IMR-90 (cell line): ENCODE results near the gene AXIN1. TPM values are rescaled to one million over a fixed set of nuclear protein-coding genes. Genes with fewer than 3 reads are reported as not detected.

Experiments used
- RAD21 ChIP-seq: IDR thresholded peaks from 2 replicates; pipeline ENCODE4 v1.6.1; 2012; ENCODE audit warnings: low read length, improper control_type of control experiment
- RCOR1 ChIP-seq: IDR thresholded peaks from 2 replicates; pipeline ENCODE4 v1.6.1; 2012; ENCODE audit warnings: mild to moderate bottlenecking, low read length, improper control_type of control experiment; ENCODE audit not compliant: insufficient replicate concordance
- polyA plus RNA-seq, 3 experiments: library from polyadenylated mRNA; depleted of rRNA; stranded (reverse); fragments of >200 nt; gene quantifications; 2 replicates each; pipeline ENCODE4 v1.2.3, GENCODE V29; 2012; ENCODE audit warnings: low replicate concordance in 1 of 3
- total RNA-seq: library from RNA; depleted of rRNA; stranded (reverse); fragments of >200 nt; gene quantifications from 2 replicates; pipeline ENCODE4 v1.2.3, GENCODE V29; 2012
- TF ChIP-seq, protein P1 (sequence below): conservative IDR thresholded peaks from 2 replicates; pipeline ENCODE4 v1.5.1; 2012; ENCODE audit warnings: mild to moderate bottlenecking, low read depth, low read length, improper control_type of control experiment
- TF ChIP-seq, protein P2 (sequence below): fragments of 150-350 bp; IDR thresholded peaks from 2 replicates; pipeline ENCODE4 v1.6.1; 2016; ENCODE audit warnings: low read depth, mild to moderate bottlenecking, low read length, moderate library complexity, borderline replicate concordance

Gene AXIN1
- total and polyA plus RNA-seq, 2 of the 4 experiments (the other 2 are of a cell fraction) = 10.9 to 14.2 TPM

DNA sequence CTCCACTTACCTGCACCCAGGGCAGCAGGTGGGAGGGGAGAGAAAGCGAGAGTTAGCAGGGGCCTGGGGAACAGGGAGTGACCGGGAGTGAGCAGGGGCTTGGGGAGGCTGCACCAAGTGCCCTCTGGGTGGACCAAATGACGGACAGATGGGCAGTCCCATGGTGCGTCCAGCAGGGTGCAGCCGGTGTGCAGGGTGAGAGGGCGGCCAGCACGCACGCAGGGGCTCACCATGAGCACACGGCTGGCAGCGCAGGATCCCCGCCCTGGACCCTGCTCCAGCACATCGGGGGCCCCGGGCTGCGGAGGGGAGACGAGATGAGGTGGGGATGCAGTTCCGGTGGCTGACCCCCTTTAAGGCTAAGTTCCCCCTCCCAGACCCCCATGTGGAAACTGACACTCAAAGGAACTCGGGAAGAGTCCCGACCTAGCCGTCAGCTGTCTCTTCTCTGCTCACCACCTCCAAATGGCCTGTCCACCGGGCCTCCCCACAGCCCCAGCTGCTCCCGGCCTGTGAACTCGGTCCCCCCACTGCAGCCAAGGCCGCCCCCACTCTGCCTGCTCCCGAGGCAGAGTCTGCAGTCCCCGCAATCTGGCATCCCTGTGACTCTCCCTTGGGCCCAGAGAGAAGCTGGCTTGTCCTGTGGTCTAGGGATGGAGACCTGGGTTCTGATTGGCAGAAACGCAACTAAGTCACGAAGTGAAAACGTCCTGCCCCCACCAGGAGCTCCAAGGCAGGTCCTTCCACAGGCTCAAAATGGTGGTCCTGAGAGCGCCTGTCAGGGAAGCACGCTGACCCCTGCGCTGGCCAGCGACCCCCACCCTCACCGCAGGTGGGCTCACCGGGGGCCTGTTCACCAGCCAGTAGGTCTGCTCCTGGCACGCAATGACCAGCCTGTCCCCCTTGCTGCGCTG is 79.6 kb downstream of the AXIN1 start (continued):
- TF ChIP-seq, protein P1, sequence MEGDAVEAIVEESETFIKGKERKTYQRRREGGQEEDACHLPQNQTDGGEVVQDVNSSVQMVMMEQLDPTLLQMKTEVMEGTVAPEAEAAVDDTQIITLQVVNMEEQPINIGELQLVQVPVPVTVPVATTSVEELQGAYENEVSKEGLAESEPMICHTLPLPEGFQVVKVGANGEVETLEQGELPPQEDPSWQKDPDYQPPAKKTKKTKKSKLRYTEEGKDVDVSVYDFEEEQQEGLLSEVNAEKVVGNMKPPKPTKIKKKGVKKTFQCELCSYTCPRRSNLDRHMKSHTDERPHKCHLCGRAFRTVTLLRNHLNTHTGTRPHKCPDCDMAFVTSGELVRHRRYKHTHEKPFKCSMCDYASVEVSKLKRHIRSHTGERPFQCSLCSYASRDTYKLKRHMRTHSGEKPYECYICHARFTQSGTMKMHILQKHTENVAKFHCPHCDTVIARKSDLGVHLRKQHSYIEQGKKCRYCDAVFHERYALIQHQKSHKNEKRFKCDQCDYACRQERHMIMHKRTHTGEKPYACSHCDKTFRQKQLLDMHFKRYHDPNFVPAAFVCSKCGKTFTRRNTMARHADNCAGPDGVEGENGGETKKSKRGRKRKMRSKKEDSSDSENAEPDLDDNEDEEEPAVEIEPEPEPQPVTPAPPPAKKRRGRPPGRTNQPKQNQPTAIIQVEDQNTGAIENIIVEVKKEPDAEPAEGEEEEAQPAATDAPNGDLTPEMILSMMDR = no peak
- TF ChIP-seq RCOR1 (no peak), RAD21 (no peak)
- TF ChIP-seq, protein P2, sequence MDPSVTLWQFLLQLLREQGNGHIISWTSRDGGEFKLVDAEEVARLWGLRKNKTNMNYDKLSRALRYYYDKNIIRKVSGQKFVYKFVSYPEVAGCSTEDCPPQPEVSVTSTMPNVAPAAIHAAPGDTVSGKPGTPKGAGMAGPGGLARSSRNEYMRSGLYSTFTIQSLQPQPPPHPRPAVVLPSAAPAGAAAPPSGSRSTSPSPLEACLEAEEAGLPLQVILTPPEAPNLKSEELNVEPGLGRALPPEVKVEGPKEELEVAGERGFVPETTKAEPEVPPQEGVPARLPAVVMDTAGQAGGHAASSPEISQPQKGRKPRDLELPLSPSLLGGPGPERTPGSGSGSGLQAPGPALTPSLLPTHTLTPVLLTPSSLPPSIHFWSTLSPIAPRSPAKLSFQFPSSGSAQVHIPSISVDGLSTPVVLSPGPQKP = no peak
